NCI-H2171 (cell line): ENCODE results near the gene ACSS2.

Experiments used
- DNase-seq: peaks from one replicate; lab custom pipeline; 2025; lab: John Stamatoyannopoulos, UW

ACSS2 gene

DNA sequence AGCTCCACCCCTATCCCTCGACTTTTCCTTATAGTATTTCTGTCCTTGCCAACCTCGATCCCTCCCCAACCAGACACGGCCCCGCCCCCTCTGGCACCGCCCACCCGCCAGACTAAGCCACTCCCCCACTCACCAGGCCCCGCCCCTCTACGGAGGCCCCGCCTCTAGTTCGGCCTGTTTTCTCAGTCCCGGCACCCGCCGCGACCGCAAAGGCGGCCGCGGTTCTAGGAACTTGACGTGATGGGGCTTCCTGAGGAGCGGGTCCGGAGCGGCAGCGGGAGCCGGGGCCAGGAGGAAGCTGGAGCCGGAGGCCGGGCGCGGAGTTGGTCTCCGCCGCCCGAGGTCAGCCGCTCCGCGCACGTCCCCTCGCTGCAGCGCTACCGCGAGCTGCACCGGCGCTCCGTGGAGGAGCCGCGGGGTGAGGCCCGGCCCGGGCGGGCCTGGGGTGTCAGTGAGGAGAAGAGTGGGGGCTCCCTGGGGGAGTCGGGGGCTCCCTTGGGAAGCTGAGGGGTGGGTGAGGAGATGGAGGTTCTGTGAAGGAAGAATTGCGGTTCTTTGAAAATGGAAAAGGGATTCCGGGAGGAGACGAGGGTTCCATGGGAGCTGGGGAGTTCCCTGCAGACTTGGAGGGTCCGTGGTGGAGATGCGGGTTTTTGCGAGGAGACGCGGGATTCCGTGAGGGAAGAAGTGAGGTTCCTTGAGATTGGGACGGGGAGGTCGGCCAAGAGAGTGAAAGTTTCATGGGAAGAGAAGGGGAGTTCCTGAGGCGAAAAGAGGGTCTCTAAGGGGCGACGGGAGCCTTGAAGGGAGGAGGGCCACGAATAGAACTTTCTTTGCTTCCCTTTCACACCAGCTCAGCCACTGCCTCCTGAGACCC lies at the start of gene ACSS2:
ACSS2 (plus strand) TSS at position 207 of the 877 bp plus-strand sequence; CDS start at position 241, 34 bp downstream.
- DNase-seq, result no peak

- DNase-seq, result no peak
Measured at GRCh38 chr20:34829191-34829590, 47.2 kb upstream of the ACSS2 start.

GRCh38 chr20:34831936-34832335 lies 44.5 kb upstream of the ACSS2 start:
- DNase-seq, result no peak

DNA sequence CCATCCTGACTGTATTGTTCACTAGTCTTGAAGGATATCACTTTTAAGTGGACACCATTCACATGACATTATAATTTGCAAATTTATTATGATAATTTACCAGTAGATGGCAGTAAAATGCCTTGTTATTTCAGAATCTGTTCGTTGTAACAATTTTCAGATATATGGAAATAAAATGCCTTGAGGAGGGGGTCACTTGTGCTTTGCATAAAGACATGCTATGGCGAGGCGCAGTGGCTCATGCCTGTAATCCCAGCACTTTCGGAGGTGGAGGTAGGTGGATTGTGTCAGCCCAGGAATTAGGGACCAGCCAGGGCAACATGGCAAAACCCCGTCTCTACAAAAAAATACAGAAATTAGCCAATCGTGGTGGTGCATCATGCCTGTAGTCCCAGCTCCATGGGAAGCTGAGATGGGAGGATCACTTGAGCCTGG lies 41.9 kb upstream of the ACSS2 start:
- peak; percentile 44 for DNase-seq

DNA sequence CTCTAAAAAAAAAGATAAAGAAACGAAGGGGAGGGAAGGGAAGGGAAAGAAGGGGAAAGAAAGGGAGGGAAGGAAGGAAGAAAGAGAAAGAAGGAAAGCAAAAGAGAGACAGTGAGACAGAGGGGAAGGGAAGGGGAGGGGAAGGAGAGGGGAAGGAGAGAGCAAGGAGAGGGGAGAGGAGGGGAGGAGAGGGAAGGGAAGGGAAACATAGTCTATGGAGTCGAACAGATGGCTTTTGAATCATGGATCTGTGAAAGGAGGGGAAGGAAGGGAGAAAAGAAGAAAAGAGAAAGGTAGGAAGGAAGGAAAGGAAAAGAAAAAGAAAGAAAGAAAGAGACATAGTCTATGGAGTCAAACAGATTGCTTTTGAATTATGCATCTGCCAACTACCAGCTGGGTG lies 34.3 kb upstream of the ACSS2 start:
- no peak for DNase-seq

GRCh38 chr20:34843421-34843820 lies 33.0 kb upstream of the ACSS2 start:
- no peak for DNase-seq

DNA sequence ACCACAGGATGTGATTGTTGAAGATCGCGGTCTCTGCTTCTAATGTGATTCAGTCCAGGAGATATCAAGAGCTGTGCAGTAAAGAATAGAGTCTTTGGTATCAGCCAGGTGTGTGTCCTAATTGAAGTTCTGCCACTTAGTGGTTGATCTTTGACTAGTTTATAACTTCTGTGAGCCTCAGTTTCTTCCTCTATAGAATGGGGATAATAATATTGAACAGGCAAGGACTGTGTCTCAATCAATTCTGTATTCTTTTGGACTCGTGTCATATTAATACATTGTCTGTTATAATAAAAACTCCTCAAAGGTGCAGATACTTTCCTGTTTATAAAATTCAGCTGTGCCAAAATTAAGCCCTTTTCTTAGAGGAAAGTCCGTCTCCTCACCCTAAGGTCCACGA lies 27.8 kb upstream of the ACSS2 start:
- no peak for DNase-seq

- DNase-seq, result no peak
Measured at GRCh38 chr20:34849778-34850177, 26.6 kb upstream of the ACSS2 start.

- no peak for DNase-seq
Measured at GRCh38 chr20:34850969-34851368, 25.4 kb upstream of the ACSS2 start.

DNA sequence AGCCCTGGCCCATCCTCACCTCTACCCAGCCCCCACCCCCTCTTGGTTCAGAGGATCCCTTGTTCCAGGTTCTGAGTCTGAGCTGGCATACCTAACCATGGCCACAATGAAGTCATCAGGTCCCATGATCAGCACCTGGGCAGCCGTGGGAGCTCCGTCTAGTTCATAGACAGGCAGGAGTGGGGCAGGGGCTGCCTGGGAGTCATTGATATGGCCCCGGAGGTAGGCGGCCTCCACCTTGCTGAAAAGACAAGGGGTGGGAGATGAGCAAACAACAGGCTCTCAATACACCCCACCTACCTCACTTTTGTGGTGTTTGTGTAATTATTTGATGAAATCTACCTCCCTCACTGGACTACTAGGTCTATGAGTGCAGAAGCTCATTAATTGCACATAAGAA lies 24.1 kb upstream of the ACSS2 start:
- DNase-seq, result no peak

DNA sequence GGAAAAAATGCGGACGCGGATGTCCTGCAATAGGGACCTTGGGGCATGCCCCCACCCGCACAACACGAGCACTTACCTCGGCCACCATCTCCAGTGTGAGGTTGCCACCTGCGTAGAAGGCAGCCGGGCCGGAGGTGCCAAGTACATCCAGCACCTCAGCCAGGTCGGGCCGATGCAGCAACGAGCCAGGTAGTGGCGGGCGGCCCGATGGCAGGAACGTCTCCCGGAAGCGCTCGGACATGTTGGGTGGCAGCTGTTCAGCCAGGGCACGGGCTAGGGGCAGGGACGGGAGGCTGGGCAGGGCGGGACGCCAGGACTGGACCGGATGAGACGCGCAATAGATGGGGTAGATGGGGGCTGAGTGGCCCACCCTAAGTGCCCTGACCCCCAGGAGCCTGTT lies 17.0 kb upstream of the ACSS2 start:
- DNase-seq, result no peak

- no peak for DNase-seq
Measured at GRCh38 chr20:34859826-34860545, 16.4 kb upstream of the ACSS2 start.

DNA sequence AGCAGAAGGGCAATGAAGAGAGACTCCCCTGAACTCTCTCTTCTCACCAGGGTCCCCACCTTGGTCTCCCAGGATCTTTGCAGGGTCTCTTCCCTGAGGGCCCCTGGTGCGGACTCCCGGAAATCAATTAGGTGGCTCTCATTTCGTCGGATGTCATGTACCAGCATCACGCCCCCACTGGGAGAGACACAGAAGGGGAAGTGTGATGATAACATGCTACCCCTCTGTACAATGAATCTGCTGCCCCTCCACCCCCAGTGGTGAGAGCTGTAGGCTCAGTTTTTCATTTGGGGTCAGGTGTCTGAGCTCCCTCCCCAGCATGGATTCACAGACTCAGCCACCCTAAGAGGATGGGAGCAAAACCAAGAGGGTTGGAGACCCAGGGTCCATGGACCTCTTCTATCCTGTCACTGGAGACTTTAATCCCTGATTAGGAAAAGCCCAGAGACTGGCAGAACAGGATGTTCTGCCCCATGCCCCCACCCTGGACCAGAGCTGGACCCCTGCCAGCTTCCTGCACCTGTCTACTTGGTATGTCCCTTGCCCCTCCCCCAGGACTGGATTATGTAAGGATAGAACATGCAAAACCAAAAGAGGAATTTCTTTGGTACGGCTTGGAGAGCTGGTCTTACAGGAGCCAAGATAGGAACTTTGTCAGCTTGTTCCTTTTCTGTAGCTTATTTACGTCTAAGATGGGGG lies 14.9 kb upstream of the ACSS2 start:
- no peak for DNase-seq

DNA sequence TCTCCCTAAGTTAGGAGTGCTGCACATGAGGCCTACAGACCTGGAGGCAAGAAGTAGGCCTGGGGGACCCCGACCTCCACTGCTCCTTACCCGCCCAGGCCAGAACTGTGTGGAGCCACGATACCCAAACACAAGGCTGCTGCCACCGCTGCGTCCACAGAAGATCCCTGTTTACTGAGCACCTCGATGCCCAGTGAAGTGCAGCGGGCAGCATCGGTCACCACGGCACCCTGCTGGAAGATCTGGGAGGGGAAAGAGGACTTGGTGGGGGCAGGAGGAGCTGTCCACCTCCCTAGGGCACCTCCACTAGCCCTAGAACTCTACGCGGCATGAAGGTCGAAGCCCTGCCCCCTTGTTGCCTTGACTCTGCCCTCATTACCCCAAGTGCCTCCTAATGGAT lies 13.7 kb upstream of the ACSS2 start:
- no peak for DNase-seq

GRCh38 chr20:34863421-34863965 lies 12.9 kb upstream of the ACSS2 start:
- DNase-seq, result no peak

- DNase-seq, result no peak
Measured at GRCh38 chr20:34864216-34864615, 12.2 kb upstream of the ACSS2 start.

DNA sequence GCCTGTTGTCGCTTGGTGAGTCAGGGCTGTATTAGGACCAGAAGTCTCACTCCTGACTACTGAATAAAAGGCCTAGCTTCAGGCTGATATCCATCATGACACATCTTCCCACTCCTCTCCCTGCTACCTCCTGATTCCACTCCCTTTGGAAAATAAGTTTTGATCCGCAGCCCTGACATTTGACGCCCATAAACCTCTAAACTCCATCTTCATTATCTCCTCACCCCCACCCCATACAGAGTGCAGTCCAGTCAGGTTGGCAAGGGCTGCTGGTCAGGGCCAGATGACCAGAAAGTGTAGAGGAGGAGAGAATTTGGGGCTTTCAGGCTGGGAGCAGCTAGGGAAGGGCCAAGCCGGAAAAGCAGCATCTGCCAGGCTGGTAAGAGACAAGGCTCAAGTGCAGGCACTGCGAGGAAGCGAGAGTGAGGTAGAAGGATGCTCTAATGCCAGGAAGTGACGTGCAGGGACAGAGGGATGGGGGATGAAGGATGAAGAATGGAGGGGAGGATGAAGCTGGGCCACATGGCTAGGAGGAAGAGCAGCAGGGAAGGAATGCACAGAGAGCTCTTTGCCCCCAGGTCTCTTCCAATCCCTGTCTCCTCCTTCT lies 5.0 kb upstream of the ACSS2 start:
- DNase-seq, result no peak

DNA sequence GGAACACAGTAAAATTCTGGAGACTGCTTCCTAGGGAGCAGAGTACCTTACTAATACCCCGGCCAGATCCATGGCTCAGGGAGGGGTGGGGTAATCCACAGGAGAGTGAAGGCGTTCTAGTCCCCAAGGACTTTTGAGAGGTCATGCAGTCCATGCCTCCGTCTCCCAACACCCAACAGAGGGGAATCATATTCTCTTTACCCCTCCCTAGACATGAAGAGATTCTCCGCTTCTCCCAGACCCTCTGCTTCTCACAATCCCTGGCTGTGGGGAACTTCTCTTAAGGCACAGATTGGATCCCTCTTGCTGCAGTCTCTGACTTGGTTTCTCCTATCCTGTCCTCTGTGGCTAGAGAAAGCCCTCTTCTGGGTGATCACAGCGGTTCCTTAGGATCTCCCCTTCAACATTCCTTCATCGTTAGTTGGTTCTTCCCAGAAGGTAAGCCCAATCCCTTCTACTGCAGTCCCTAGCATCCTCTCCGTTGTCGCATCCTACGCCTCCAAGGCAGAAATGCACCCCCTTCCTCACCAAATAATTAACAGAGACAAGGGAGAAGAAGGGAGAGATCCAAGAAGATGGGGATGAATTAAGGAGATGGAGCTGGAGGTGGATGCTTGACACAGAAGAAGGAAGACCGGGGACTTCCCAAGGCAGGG lies 4.3 kb upstream of the ACSS2 start:
- no peak for DNase-seq

DNA sequence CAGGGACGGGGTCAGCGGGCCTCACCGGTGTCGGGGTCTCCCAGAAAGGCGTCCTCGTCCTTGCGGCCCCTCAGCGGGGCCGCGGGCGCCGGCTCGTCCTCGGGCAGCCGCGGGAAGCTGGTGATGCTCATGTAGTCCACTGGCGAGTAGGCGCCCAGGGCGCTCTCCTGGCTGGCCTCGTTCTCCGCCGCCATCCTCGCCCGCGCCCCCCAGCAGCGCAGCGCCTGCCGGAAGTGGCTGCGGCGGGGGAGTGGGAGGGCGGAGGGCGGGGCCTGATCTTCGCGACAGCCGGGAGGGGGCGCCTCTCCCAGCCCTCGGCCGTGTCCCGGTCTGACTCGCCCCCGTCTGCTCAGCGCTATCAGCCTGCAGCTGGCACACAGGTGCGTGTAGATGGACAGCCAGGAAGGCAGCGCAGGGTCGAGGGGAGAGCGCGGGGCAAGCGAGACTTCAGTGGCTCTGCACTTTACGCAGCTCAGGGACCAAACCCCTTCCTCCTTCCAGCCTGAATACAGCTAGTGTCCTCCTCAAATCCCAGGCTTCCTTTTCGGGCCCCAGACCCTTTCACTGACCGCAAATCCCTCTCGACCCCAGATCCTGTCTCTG lies 3.7 kb upstream of the ACSS2 start, which contains the start of gene GGT7:
GGT7 (minus strand) TSS at position 235 of the 603 bp plus-strand sequence; CDS start at position 194, 41 bp downstream.
- peak; percentile 88 for DNase-seq

DNA sequence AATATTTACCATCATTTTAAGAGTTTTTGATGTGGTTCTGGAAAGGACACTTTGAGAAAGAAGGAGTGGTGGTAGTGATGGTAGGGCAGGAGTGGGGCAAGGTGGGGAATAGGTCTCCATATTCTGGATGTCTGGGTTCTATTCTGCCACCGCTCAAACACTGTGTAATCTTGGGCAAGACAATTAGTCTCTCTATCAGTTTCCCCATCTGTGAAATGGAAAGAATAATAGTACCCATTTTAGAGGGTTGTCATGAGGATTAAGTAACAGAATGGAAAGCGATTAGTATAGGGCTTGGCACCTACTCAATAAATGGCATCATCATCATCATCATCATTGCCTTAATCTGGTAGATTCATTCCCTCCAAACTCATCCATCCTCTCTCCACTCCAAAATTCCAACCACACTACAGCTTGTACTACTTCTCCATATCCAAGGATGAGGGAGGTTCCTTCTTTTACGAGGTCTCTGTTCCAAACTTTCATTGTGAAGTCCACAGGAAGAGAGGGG lies 2.8 kb upstream of the ACSS2 start:
- DNase-seq, result no peak
